ENCODE results near the gene APPL2.

DNA sequence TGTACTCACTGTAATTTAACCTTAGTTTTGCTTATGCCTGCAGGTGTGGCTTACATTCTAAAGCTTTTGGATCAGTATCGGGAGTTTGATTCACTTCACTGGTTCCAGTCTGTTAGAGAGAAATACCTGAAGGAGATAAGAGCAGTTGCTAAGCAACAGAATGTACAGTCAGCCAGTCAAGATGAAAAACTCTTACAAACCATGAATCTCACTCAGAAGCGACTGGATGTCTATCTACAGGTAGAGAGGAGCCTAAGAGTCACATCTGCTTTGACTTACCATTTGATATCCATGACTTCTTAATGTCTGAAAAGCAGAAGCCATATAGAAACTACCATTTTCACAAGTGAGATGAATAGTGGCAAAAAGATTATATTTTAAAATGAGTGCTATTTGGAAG is 71.9 kb downstream of the APPL2 start:
- TF ChIP-seq, protein P1, sequence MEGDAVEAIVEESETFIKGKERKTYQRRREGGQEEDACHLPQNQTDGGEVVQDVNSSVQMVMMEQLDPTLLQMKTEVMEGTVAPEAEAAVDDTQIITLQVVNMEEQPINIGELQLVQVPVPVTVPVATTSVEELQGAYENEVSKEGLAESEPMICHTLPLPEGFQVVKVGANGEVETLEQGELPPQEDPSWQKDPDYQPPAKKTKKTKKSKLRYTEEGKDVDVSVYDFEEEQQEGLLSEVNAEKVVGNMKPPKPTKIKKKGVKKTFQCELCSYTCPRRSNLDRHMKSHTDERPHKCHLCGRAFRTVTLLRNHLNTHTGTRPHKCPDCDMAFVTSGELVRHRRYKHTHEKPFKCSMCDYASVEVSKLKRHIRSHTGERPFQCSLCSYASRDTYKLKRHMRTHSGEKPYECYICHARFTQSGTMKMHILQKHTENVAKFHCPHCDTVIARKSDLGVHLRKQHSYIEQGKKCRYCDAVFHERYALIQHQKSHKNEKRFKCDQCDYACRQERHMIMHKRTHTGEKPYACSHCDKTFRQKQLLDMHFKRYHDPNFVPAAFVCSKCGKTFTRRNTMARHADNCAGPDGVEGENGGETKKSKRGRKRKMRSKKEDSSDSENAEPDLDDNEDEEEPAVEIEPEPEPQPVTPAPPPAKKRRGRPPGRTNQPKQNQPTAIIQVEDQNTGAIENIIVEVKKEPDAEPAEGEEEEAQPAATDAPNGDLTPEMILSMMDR (IDR thresholded peaks at IDR 0.05): no peak
- TF ChIP-seq POLR2AphosphoS5 (IDR thresholded peaks at IDR 0.05) (no peak), POLR2A (IDR thresholded peaks at IDR 0.05) (no peak), EP300 (IDR thresholded peaks at IDR 0.05; ENCODE audit: low read depth) (no peak)

Data from transverse colon (tissue), 4 donors.